ENCODE measurements around the gene TSPAN6.

TSPAN6 gene

DNA sequence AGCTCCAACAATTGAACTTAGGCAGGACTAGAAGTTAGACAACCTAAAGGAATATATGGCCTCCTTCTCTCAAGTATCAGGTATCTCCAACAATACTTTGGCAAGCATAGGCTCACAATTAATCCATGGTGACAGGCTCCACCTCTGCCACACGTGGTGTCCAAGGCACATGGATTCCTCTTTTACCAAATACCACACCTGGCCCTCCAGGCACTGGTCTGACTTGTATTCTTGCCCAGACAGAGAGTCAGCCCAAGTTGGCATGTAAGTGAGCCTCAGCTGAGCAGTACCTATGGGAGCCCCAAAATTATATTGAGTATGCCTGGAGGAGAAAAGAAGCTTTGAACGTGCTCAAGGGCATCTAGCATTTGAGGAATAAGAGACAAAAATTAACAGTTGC lies 27.0 kb upstream of the TSPAN6 start:
- Histone ChIP-seq H3K4me1 (ENCODE audit: control insufficient read depth in 1 of 2, insufficient read depth in 1 of 2, low read depth in 1 of 2, low read length in 1 of 2) (no peaks in the 10 kb centered on the region), H3K36me3 (no peaks in the 10 kb centered on the region), H3K9me3 (no peaks in the 10 kb centered on the region), H3K4me3 (ENCODE audit: low read depth in 1 of 2, low read length in 1 of 2) (no peak overlapping the region), H3K27me3 (no peaks in the 10 kb centered on the region), H3K27ac (no peak overlapping the region)
- TF ChIP-seq, protein P1, sequence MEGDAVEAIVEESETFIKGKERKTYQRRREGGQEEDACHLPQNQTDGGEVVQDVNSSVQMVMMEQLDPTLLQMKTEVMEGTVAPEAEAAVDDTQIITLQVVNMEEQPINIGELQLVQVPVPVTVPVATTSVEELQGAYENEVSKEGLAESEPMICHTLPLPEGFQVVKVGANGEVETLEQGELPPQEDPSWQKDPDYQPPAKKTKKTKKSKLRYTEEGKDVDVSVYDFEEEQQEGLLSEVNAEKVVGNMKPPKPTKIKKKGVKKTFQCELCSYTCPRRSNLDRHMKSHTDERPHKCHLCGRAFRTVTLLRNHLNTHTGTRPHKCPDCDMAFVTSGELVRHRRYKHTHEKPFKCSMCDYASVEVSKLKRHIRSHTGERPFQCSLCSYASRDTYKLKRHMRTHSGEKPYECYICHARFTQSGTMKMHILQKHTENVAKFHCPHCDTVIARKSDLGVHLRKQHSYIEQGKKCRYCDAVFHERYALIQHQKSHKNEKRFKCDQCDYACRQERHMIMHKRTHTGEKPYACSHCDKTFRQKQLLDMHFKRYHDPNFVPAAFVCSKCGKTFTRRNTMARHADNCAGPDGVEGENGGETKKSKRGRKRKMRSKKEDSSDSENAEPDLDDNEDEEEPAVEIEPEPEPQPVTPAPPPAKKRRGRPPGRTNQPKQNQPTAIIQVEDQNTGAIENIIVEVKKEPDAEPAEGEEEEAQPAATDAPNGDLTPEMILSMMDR (IDR thresholded peaks at IDR 0.05): no peak

DNA sequence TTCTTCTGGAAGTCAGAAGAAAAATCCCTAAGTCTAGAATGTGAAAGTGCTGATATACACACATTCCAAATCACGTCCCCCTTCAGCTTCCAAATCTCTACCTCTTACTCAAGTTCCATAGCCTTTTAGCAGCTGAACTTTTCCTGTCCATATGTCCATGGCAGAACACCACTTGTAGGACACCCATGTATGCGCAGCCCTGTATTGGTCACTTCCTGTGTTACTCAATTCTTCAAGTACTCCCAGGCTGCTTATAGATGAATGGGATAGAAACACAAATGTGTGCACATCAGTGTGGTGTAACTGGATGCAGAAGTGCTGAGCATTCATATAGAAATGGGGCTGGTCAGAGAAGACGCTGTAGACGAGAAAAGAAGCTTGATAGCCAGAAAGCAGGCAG lies 26.2 kb upstream of the TSPAN6 start:
- Histone ChIP-seq H3K27ac (no peak overlapping the region), H3K4me1 (ENCODE audit: control insufficient read depth in 1 of 2, insufficient read depth in 1 of 2, low read depth in 1 of 2, low read length in 1 of 2) (no peaks in the 10 kb centered on the region), H3K4me3 (ENCODE audit: low read depth in 1 of 2, low read length in 1 of 2) (no peak overlapping the region), H3K27me3 (no peaks in the 10 kb centered on the region), H3K36me3 (no peaks in the 10 kb centered on the region), H3K9me3 (no peaks in the 10 kb centered on the region)
- TF ChIP-seq, protein P1 (IDR thresholded peaks at IDR 0.05): no peak

DNA sequence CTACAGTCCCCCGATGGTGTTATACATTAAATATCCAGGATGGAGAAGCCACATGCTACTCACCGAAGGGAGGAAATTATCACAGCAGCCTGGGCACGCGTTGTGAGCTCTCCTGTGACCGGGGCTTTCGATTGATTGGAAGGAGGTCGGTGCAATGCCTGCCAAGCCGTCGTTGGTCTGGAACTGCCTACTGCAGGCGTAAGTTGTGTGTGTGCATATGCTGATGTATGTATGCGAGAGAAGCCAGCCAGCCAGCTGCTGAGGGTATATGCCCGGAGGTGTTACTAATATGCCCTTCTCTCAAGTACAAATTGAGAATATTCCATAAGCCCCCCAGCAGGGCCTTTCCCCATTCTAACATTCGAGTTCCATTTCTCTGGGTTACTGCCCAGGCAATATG lies 25.6 kb upstream of the TSPAN6 start:
- no peaks in the 10 kb centered on the region for H3K27me3 ChIP-seq
- H3K27ac ChIP-seq: no peak overlapping the region
- no peaks in the 10 kb centered on the region for H3K36me3 ChIP-seq
- no peak overlapping the region for H3K4me3 ChIP-seq (ENCODE audit: low read depth in 1 of 2, low read length in 1 of 2)
- TF ChIP-seq, protein P1 (IDR thresholded peaks at IDR 0.05): no peak
- H3K9me3 ChIP-seq: no peaks in the 10 kb centered on the region
- H3K4me1 ChIP-seq (ENCODE audit: control insufficient read depth in 1 of 2, insufficient read depth in 1 of 2, low read depth in 1 of 2, low read length in 1 of 2): no peaks in the 10 kb centered on the region

DNA sequence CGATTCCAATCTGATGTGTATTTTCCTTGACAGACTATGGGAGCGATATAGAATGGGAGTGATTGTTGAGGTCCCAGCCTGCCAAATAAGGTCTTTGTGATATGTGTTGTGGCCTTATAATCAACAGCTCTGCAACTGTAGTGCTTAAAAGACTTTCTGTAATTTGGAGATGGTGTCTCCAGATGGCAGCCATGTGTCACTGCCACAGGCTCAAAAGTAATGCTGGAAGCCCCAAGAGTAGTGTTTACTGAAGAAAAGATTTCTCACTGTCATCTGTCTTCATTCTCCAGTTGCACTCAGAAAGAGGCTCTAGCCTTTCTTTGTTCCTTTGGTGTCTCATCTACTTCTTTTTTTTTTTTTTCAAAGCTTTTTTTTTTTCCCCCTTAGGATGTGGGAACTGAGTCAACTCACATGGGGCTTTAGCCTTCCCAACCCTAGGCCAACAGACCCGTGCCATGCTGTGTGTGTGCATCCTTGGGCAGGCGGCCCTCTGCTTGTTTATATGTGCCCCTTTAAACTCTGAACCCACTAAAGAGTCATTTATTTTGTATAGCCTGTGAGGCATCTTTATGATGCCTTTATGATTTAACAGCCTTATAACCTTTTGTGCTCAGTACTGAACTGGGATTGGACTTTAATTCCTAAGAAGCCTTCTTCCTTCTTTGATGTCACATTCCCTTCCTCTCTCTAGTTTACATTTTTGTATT lies 23.0 kb upstream of the TSPAN6 start:
- H3K27ac ChIP-seq: no peak overlapping the region
- TF ChIP-seq, protein P1 (IDR thresholded peaks at IDR 0.05): no peak
- no peaks in the 10 kb centered on the region for H3K4me1 ChIP-seq (ENCODE audit: control insufficient read depth in 1 of 2, insufficient read depth in 1 of 2, low read depth in 1 of 2, low read length in 1 of 2)
- no peaks in the 10 kb centered on the region for H3K9me3 ChIP-seq
- no peaks in the 10 kb centered on the region for H3K36me3 ChIP-seq
- no peak overlapping the region for H3K4me3 ChIP-seq (ENCODE audit: low read depth in 1 of 2, low read length in 1 of 2)
- no peaks in the 10 kb centered on the region for H3K27me3 ChIP-seq

DNA sequence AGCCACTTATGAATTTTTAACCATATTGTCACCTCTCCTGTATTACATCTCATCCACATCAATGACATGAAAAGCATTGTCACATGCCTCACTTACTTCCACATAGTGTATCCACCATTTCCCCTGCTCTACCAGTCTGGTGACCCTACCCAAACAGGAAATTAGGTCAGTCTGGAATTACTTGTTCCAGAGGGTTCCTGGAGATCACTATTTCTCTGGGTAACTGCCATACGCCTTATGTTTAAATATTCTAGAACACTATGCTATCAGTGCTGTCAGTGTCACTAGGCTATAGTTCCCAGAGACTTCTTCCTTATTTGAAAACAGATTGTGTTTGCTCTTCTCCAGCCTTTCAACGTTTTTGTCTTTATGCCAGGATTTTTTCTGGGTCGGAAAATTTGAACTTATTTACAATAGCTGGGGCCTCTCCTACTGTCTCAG lies 22.4 kb upstream of the TSPAN6 start:
- no peak overlapping the region for H3K27ac ChIP-seq
- no peaks in the 10 kb centered on the region for H3K4me1 ChIP-seq (ENCODE audit: control insufficient read depth in 1 of 2, insufficient read depth in 1 of 2, low read depth in 1 of 2, low read length in 1 of 2)
- no peaks in the 10 kb centered on the region for H3K27me3 ChIP-seq
- TF ChIP-seq, protein P1 (IDR thresholded peaks at IDR 0.05): no peak
- H3K4me3 ChIP-seq (ENCODE audit: low read depth in 1 of 2, low read length in 1 of 2): no peak overlapping the region
- no peaks in the 10 kb centered on the region for H3K9me3 ChIP-seq
- no peaks in the 10 kb centered on the region for H3K36me3 ChIP-seq
